HG03060 (cell line): Measurements from ENCODE around the gene RPRM.
"Not testable (repeated sequence)": the region's sequence is repeated elsewhere in the genome, so short reads cannot be mapped to it uniquely, and the experiment has no call there.

Experiments used
- ATAC-seq: cut with Tn5 transposase; IDR thresholded peaks from one replicate; pipeline ENCODE4 v1.9.1; 2021; ENCODE audit warnings: low read depth, moderate number of reproducible peaks; ENCODE audit not compliant: unreplicated experiment

RPRM gene

DNA sequence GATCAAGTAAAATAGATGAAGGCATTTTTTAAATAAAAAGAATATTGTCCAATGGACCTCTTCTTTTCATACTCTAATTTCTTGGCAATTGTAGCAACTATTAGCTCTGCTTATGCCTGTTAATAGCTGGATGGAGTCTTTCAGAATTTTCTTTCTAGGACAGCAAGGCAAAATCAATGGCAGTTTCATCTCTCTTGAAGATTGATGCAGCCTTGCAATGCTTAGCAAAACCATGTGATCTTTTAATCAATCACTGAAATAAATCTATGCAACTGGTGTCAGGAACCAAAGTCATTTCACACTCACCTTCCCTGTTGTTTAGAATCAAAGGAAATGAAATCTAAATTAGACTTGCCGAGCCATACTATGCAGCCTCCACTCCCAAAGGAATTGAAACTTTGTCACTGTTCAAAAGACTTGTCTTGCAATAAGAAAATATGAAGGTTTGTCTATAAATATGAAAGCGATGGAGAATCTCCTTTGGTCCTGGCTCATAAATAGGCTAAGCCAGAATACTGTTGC is 16.2 kb downstream of the RPRM start:
- no peak for ATAC-seq

DNA sequence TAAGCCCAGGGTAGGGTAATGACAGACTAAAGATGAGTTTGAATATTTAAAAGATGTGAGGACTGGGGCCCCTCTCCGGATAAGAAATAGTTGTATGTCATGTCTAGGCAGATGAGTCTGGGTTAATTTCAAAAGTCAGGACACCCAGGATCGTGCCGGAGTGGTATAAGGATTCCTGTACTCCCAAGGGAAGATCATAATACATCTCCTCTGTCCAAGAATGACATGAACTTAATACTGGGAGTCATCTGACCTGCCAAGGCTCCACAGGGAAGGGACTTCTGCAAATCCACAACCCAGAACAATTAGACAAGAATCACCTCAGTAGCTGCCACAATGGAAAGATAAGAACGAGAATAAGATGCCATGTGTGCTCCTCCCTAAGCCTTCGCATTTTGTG is 17.1 kb downstream of the RPRM start:
- ATAC-seq: no peak

DNA sequence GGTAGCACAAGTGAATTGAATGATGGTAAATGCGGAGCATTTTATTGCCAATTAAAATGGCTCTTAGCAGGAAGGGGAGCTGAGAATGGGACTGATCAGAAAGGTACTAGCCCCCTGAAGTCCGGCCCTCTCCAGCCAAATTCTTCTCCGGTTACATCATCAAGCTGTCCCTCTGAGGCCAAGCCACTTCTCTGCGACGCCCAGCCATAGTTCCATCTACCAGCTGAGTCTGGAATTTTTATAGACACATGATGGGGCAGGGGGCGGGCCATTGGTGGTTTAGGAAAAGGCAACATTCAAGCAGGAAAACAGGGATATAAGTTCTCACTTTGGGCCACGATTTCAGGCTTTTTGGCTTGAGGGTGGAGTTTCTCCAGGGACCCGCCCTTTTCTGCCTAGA is 22.7 kb downstream of the RPRM start:
- no peak for ATAC-seq

DNA sequence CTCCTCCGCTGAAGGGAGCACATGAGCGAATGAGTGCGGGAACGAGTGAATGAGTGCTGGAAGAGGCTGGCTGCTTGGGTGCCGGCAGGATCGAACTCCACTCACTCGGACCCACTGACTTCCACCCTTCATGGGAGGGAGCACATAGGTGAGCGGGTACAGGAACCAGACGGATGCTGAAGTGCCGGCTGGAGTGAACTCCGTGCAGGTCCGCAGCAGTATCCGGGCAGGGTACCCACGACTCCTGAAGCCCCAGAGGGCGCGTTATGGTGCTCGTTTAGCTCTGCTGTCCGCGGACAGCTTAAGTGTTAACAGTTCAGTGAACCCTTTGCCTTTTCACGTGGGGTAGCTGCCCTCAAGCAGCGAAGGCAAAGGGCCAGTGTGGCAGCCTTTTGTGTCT is 23.2 kb downstream of the RPRM start:
- no peak for ATAC-seq

DNA sequence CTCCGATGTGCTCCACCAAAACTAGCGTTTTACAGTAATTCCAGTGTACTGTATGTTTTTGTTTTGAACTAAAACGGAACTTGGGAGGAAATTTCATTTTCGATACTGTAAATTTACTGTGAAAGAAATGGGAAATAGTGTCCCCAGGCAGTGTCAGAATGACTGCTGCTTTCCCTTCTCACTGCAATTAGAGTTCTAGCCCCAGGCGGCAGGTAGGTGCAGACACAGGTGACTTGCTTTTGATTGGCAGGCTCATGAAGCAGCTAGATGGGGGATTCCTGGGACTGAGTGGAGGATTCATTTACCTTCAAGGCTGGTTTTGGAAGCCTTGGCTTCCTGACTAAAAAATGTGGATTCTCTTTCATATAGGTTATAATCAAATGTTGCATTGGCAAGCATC is 27.0 kb downstream of the RPRM start:
- no peak for ATAC-seq

DNA sequence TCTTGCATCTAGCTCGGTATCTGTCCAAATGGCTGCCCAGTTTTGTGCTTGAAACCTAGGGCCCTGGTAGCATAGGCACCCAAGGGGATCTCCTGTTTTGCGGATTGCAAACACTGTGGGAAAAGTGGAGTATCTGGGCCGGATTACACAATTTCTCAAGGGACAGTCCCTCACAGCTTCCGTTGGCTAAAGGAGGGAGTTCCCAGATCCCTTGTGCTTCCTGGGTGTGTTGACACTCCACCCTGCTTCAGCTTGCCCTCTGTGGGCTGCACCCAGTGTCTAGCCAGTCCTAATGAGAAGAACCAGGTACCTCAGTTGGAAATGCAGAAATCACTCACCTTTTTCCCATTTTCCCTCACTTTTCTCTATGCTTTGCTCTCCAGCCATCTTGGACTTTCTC is 35.5 kb downstream of the RPRM start:
- no peak for ATAC-seq

DNA sequence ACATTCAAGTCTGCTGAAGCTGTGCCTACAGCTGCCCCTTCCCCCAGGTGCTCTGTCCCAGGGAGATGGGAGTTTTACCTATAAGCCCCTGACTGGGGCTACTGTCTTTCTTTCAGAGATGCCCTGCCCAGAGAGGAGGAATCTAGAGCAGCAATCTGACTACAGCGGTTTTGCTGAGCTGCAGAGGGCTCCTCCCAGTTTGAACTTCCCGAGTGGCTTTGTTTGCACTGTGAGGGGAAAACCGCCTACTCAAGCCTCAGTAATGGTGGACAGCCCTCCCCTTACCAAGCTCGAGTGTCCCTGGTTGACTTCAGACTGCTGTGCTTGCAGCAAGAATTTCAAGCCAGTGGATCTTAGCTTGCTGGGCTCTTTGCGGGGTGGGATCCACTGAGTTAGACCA is 35.9 kb downstream of the RPRM start:
- ATAC-seq: not testable (repeated sequence)

DNA sequence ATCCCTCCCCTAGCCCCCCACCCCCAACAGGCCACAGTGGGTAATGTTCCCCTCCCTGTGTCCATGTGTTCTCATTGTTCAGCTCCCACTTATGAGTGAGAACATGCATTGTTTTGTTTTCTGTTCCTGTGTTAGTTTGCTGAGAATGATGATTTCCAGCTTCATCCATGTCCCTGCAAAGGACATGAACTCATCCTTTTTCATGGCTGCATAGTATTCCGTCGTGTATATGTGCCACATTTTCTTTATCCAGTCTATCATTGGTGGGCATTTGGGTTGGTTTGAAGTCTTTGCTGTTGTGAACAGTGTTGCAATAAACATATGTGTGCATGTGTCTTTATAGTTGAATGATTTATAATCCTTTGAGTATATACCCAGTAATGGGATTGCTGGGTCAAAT is 38.5 kb downstream of the RPRM start:
- ATAC-seq: not testable (repeated sequence)

DNA sequence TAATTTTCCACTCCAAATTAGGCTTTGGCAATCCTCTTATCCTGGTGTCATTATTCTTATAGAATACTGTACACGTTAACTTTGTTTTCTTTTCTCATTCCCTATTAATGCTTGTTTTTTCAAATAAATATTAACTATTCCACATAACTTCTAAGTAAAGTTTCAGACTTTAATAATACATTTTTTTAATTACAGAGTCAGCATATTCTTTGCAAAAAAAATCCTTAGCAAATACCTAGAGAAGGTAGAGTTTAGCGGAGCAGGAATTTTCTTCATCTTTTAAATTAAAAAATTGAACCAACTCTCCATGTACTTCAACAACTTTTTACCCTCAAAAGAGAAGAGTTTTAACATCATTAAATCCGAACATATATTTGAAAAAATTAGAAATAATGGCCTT is 45.2 kb downstream of the RPRM start:
- ATAC-seq: no peak

DNA sequence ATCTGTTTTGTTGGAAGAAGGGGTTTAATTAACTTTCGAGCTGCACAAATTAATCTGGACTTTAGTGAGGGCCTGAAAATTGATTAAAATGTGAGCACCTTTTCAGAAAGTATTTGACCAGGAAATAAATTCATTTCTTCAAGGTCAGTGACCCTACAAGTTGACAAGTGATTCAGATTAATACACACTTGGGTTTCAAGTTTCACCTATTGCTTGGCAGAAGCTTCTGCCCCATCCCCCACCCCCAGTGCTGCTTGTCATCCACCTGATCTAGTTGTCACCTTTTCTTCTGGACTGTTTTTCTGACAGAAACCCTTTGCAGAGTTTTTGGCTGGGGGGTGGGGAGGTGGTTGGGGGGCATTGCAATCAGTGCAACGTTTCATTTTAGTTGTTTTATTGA is 46.2 kb downstream of the RPRM start:
- ATAC-seq: no peak

DNA sequence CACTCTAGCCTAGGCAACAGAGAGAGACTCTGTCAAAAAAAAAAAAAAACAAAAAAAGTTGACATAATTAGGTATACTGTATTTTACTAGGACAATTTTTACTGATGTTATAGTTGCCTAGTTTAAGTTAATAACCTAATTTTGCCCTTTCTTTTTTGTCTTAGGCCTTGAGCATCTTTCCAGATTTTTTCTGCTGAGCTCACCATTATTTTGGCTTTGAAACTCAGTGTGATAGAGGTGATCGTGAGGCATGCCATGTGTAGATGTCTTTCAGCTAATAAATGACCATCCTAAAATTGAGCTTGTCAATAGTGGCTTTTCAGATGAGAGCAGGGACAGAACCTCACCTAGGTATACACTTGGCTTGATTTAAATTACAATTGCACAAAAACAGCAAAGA is 47.4 kb downstream of the RPRM start:
- no peak for ATAC-seq
